Hepatocyte (in vitro differentiated cells): Measurements from ENCODE around the gene GMIP. TPM values are rescaled to one million over a fixed set of nuclear protein-coding genes. Genes with fewer than 3 reads are reported as not detected.

Experiments used
- DNase-seq: peaks from one replicate; pipeline ENCODE4 v3.0.0-alpha.2; 2016; ENCODE audit warnings: low spot score
- H2AFZ ChIP-seq: fragments of 200-600 bp; sonication (generic); 2 replicates; pipeline ENCODE4 v1.6.0; 2016; ENCODE audit warnings: antibody characterized with exemption, mild to moderate bottlenecking
- H3K27ac ChIP-seq: fragments of 200-600 bp; sonication (generic); 2 replicates; pipeline ENCODE4 v1.5.1; 2016; ENCODE audit warnings: mild to moderate bottlenecking
- H3K27me3 ChIP-seq: fragments of 200-600 bp; sonication (generic); 2 replicates; pipeline ENCODE4 v1.6.1; 2016
- H3K36me3 ChIP-seq: fragments of 200-600 bp; sonication (generic); replicated peaks from 2 replicates; pipeline ENCODE4 v1.5.1; 2016; ENCODE audit warnings: low read depth; ENCODE audit not compliant: insufficient read depth
- H3K4me1 ChIP-seq: fragments of 200-600 bp; sonication (generic); 2 replicates; pipeline ENCODE4 v1.5.1; 2016; ENCODE audit warnings: mild to moderate bottlenecking, moderate library complexity; ENCODE audit not compliant: insufficient read depth
- H3K4me2 ChIP-seq: fragments of 200-600 bp; sonication (generic); 2 replicates; pipeline ENCODE4 v1.6.0; 2016
- H3K4me3 ChIP-seq: fragments of 200-600 bp; sonication (generic); 2 replicates; pipeline ENCODE4 v1.5.1; 2016; ENCODE audit warnings: mild to moderate bottlenecking
- H3K79me2 ChIP-seq: fragments of 200-600 bp; sonication (generic); 2 replicates; pipeline ENCODE4 v1.6.0; 2017; ENCODE audit warnings: mild to moderate bottlenecking
- H3K9me2 ChIP-seq: fragments of 200-600 bp; sonication (generic); replicated peaks from 2 replicates; pipeline ENCODE4 v1.6.0; 2017; ENCODE audit warnings: mild to moderate bottlenecking; ENCODE audit not compliant: insufficient read depth
- H3K9me3 ChIP-seq: fragments of 200-600 bp; sonication (generic); 2 replicates; pipeline ENCODE4 v1.5.1; 2016; ENCODE audit warnings: low read depth, mild to moderate bottlenecking
- H4K20me1 ChIP-seq: fragments of 200-600 bp; sonication (generic); 2 replicates; pipeline ENCODE4 v1.6.0; 2016; ENCODE audit warnings: mild to moderate bottlenecking; ENCODE audit not compliant: insufficient read depth, poor library complexity, severe bottlenecking
- CTCF ChIP-seq: fragments of 200-600 bp; sonication (generic); IDR thresholded peaks from 2 replicates; pipeline ENCODE4 v1.5.1; 2016; ENCODE audit warnings: antibody characterized with exemption, mild to moderate bottlenecking; ENCODE audit not compliant: poor library complexity
- EZH2 ChIP-seq: fragments of 200-600 bp; sonication (generic); IDR thresholded peaks from 2 replicates; pipeline ENCODE4 v1.6.1; 2016; ENCODE audit warnings: antibody characterized with exemption, mild to moderate bottlenecking, borderline replicate concordance
- EZH2phosphoT487 ChIP-seq: fragments of 200-600 bp; sonication (generic); IDR thresholded peaks from one replicate; pipeline ENCODE4 v1.6.1; 2018; ENCODE audit warnings: antibody characterized with exemption, mild to moderate bottlenecking, low read depth, moderate library complexity; ENCODE audit not compliant: unreplicated experiment, severe bottlenecking
- WGBS: methylation state at CpG from one replicate; pipeline ENCODE4 v1.1.6; 2016; ENCODE audit warnings: low lambda C conversion rate; ENCODE audit errors: missing lambda C conversion rate; 5-methylcytosine and 5-hydroxymethylcytosine counted together
- polyA plus RNA-seq: library from polyadenylated mRNA; unstranded; fragments of >200 nt; fragmentation: Nextera tagmentation; extraction: Ambion mirVana; gene quantifications from 2 replicates; pipeline ENCODE4 v1.2.1, GENCODE V29; 2016
- total RNA-seq: library from RNA; depleted of rRNA; stranded (reverse); fragments of >200 nt; gene quantifications from 2 replicates; pipeline ENCODE4 v1.2.3, GENCODE V29; 2014

Gene GMIP
- total and polyA plus RNA-seq, 2 experiments from 2014 or later: 5.6 to 13.0 TPM

DNA sequence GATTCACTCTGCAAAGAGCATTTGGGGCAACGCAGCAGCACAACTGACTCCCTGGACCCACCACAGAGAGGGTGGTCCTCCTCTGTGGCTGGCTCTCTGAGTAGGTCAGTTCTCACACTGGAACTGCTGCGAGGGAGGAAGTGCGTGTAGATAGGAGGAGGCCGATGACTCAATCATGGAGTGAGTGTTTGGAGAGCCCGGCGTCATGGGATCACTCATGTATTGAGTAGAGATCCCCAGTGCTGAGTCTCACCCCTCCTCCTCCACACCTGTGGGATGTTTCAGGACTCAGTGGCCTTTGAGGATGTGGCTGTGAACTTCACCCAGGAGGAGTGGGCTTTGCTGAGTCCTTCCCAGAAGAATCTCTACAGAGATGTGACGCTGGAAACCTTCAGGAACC is 34.1 kb upstream of the GMIP start:
- H3K9me2 ChIP-seq: no peaks in the 10 kb centered on the region
- H3K27ac ChIP-seq: no peak overlapping the region
- H3K4me1 ChIP-seq: no peaks in the 10 kb centered on the region
- no peak overlapping the region for H2AFZ ChIP-seq
- DNase-seq: no peak
- H4K20me1 ChIP-seq: no peaks in the 10 kb centered on the region
- no peak overlapping the region for H3K4me2 ChIP-seq
- H3K4me3 ChIP-seq: no peak overlapping the region
- TF ChIP-seq EZH2 (no peak), CTCF (no peak), EZH2phosphoT487 (no peak)
- H3K36me3 ChIP-seq: no peaks in the 10 kb centered on the region
- H3K79me2 ChIP-seq: peaks cover 16% of the 10 kb centered on the region
- H3K9me3 ChIP-seq: peaks cover 30% of the 10 kb centered on the region
- H3K27me3 ChIP-seq: no peaks in the 10 kb centered on the region
- WGBS: 95% methylated on average over 7 of the region's 7 CpGs

GRCh38 chr19:19674315-19674714 is 30.9 kb upstream of the GMIP start:
- Histone ChIP-seq H3K4me2 (no peak overlapping the region), H3K9me2 (no peaks in the 10 kb centered on the region), H3K79me2 (peaks cover 39% of the 10 kb centered on the region), H3K27ac (no peak overlapping the region), H3K36me3 (no peaks in the 10 kb centered on the region), H3K4me3 (no peak overlapping the region), H3K9me3 (peaks cover 20% of the 10 kb centered on the region), H3K27me3 (no peaks in the 10 kb centered on the region), H2AFZ (no peak overlapping the region), H4K20me1 (no peaks in the 10 kb centered on the region), H3K4me1 (peaks cover 11% of the 10 kb centered on the region)
- no peak for DNase-seq
- over 99% methylated on average over 6 of the region's 6 CpGs for WGBS
- TF ChIP-seq EZH2 (no peak), EZH2phosphoT487 (no peak), CTCF (no peak)

- DNase-seq: no peak
- Histone ChIP-seq H3K79me2 (peaks cover 41% of the 10 kb centered on the region), H3K27ac (no peak overlapping the region), H3K27me3 (no peaks in the 10 kb centered on the region), H4K20me1 (no peaks in the 10 kb centered on the region), H3K9me2 (no peaks in the 10 kb centered on the region), H3K4me1 (peaks cover 11% of the 10 kb centered on the region), H3K9me3 (peaks cover 5% of the 10 kb centered on the region), H2AFZ (no peak overlapping the region), H3K4me3 (no peak overlapping the region), H3K4me2 (no peak overlapping the region), H3K36me3 (no peaks in the 10 kb centered on the region)
- no peak for TF ChIP-seq EZH2phosphoT487
- no peak for TF ChIP-seq EZH2
- TF ChIP-seq CTCF: no peak
- WGBS: 98% methylated on average over 3 of the region's 3 CpGs
Observed at GRCh38 chr19:19672816-19673215, 29.4 kb upstream of the GMIP start.

GRCh38 chr19:19670070-19670551 is 26.7 kb upstream of the GMIP start:
- Histone ChIP-seq H3K27me3 (no peaks in the 10 kb centered on the region), H3K9me2 (no peaks in the 10 kb centered on the region), H3K36me3 (no peaks in the 10 kb centered on the region), H4K20me1 (no peaks in the 10 kb centered on the region), H3K9me3 (no peaks in the 10 kb centered on the region), H3K4me3 (peak overlapping the region; percentile 50), H2AFZ (no peak overlapping the region), H3K27ac (peak overlapping the region; percentile 86), H3K4me1 (peaks cover 11% of the 10 kb centered on the region), H3K4me2 (peak overlapping the region; percentile 79), H3K79me2 (peaks cover 33% of the 10 kb centered on the region)
- 66% methylated on average over 10 of the region's 10 CpGs for WGBS
- no peak for TF ChIP-seq EZH2
- no peak for TF ChIP-seq EZH2phosphoT487
- TF ChIP-seq CTCF: no peak
- DNase-seq: no peak
